ENCODE results near the gene NCAPG.

NCAPG gene

DNA sequence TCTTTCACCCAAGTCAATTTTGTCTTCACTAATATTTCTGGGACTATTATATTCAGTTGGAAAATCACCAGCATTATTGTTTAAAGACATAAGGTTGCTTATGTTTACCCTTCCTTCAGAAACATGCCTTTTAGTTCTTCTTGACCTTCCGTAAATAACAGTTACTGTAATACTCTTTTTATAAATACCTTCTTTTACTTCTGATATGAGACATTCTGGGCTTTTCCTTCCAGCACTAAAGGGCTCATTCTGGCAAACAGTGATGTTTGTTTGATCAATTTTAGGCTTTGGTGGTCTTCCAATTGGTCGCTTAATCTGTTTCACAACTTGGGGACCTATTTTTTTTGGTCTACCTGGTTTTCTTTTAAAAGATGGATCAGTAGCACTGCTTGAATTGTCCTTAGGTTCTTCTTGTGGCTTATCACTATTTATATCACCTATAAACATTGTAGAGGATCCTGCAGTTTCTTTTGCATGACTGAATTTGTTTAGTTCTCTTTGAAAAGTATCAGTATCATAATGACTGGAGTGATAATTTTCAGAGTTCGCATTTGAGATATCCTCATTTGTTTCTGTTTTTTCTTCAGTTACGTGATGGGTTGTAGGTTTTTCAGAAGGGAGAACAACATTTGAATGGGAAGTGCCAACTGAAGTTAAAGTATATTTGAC lies 64.8 kb downstream of the NCAPG start:
- no peak for DNase-seq (ENCODE audit: low read depth)

DNA sequence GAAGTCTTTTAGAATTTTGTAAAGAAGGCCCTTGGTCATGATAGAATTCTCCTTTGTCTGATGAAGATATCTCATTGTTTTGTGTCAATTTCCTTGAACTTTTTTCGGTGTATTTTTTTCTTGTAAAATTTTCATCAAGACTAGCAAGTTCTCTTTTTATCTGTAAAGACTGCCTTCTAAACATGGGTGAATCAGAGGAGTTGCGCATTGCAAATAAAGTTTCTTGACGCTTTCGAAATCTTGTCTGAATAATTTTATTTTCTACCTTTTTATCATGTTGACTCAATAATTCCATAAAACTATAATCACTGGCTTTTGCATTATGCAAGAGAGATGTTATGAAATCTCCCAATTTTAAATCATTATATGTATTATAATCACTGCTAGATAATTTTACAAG lies 66.2 kb downstream of the NCAPG start:
- peak; percentile 14 for DNase-seq (ENCODE audit: low read depth)

DNA sequence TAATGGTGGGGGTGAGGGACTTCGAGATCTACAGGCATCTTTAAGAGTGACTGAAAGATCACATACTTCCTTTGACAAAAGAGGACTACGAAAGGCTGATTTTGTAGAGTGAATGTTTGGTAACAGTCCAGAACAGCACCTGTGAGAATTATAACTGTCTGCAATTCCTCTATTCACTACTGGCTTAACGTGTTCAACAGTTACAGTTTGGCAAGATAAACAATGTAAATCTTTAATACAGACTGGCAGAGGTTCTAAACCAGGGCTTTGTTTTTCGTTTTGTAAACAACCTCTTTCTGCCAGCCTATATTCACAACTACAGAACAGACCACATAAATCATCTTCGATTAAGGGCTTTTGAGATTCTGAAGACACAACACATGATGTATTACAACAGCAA lies 66.9 kb downstream of the NCAPG start:
- no peak for DNase-seq (ENCODE audit: low read depth)

DNA sequence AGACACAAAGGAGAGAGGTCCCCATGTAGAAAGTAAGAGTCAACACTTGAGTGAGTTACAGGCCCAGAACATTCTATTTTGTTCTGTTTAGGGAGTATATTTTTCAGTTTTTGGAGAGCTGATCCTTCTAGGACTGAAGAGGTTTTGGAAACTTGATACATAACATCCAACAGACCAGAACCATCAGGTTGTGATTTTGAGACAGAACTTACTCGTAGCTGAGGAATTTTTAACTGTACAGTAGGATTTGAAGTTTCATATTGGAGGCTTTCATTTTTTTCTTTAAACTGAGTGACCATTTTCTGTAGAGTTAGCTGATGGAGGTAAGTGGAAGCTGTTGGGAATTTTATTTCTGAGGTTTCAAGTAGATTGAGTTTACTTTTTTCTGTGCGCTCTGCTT lies 73.3 kb downstream of the NCAPG start:
- DNase-seq (ENCODE audit: low read depth): peak; percentile 2

DNA sequence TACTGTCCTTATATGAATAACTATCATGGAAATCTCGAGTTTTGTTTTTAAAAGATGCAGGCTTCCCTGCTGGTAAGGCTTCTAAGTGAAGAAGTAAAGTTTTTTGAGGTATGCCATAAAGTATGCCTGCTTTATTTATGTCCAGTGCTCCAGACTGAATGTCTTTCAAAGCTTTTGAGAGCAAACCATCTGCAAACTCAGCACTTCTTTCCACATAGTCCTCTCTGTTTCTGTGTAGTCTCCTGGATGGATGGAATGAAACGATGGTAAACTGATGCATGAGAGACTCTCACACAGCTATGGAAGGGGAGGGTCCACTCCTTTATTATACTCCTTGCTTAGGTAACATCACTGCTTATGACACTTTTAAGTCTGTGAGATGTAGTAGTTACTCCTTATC lies 73.7 kb downstream of the NCAPG start:
- DNase-seq (ENCODE audit: low read depth): no peak

DNA sequence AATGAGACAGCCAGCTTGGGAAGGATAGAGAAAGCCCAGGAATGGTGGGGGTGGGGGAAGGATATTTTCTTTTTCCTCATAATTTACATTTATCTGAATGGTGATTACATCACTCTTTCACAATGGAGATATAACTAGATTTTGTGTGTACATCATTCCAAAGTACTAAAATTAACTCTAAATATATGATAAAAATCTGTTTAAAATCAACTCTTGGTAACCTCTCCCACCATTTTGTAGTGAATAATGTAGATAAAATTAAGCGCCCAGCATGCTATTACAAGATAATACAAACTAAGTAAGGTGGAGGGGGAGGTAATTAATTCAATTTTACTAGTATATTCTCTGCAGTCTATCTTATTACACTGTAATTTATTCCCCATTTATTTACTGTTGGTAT lies 78.9 kb downstream of the NCAPG start:
- no peak for DNase-seq (ENCODE audit: low read depth)

DNA sequence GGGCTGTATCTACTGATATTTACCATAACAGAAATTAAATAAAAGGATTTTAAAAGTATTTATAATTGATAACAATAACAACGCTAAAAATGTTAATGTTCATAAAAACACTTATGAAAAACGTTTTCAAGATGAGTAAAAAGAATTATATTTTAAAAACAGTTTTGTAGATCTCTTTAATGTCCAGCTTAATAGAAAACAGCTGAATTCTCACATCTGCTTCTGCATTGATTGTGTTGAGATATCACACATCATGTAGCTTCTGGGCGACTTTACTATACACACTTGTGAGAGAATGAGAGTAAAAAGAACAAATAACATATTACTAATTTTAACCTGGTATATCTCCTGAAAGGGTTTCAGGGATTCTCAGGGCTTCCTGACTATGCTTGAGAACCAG lies 83.6 kb downstream of the NCAPG start:
- no peak for DNase-seq (ENCODE audit: low read depth)
